ENCODE data around the gene DGLUCY.
"Not testable (repeated sequence)": the region's sequence is repeated elsewhere in the genome, so short reads cannot be mapped to it uniquely, and the experiment has no call there.

Gene DGLUCY

DNA sequence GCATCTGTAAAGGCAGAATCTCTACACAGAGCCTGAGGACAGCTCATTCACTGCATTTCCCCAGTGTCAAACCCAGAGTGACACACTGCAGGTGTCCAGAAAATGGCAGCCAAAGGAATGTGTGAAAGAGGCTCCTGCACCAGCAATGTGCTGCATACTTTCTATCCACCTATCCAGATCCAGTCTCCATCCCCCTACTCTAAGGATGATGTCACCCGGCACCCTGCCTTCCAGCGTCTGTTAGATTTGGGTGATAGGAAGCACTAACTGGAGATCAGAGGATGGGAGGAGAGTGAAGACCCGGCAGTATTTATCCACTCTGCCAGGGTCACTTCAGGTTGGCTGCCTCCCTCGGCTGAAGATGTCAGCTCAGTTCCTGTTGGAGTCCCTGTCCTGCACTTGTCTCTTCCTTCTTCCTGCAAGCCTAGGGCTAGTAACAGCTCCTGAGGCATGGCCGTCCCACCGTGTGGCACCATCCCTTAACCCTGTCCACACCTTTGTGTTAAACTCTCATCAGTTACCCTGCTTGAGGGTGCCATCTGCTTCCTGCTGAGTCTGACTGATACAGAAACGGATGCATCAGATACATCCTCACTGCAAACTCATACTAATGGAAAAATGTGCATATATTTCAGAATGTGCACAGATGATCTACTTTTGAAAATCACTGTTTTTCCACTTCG is 143.6 kb downstream of the DGLUCY start:
- no peak for DNase-seq (ENCODE audit: low read depth)

DNA sequence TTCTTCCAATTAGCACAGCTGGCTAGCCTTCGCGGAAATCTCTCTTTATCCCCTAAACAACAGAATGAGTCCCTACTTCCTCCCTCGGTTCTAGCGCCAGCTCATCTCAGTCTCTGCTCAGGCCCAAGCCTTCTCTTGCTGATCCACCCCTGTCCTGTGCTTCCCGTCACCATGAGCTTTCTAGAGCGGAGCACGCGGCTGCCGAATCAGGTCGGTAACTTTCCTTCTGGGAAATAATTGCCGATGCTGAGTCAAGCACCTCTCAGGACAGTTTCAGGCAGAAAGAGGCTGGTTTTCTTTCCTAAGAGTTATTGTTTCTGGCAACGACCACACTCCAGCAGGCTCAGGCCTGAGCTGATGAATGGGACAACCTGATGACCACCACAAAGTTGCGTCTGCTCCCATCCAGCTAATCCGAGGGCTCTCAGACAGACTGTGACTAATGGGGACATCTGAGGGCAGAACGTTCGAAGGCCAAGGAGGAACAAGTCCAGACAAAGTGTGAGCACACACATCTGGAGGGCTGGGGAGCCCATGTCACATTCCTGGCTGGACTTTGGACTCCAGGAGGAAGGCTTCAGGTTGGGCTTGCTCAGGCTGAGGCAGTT is 144.2 kb downstream of the DGLUCY start:
- no peak for DNase-seq (ENCODE audit: low read depth)

DNA sequence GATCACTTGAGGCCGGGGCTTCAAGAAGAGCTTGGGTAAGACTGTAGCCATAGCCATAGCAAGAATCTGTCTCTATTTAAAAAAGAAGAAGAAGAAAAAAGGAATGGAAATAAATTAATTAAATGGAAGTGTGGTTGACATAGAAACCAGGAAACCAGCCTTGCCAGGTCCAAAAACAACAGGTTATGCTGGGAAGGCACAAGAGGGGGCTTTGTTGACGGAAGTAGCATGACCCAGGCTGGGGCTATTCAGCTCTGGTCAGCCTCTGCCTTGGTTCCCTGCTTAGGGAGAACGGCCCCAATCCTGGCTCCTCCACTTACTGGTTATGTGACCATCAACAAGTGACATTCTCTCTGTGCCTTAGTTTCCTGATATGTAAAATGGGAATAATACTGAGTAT is 145.0 kb downstream of the DGLUCY start:
- no peak for DNase-seq (ENCODE audit: low read depth)

DNA sequence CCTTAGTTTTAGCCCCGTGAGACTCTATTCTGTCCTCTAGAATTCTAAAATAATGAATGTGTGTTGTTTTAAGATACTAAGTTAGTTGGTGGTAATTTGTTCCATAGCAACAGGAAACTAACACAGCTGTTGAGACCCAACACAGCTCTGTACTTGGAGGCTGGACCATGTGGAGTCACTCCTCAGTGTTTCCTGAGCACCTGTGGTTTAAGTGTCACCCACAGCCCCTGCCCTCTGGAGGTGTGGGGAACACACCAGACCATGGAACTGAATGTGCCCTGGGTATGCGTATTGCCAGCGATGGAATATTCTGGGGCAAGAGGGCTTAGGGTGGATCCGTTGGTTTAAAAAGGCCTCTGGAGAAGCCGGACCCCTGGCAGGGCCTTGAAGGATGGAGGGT is 147.2 kb downstream of the DGLUCY start:
- DNase-seq (ENCODE audit: low read depth) = no peak

DNA sequence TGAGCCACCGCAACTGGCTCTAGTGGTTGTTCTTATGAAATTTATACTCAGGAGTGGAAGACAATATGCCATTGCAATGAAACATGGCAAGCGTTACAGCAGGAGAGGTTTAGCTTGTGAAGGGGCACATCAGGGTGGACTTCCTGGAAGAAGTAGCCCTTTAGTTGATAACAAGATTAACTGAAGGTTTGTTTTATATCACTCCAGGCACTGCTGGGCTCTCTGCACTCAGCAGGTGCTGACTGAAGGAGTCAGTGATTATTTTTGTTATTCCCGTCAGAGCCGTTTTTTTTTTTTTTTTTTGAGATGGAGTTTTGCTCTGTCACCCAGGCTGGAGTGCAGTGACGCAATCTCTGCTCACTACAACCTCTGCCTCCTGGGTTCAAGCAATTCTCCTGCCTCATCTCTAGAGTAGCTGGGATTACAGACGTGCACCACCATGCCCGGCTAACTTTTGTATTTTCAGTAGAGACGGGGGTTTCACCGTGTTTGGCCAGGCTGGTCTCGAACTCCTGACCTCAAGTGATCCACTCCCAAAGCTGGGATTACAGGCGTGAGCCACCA is 148.2 kb downstream of the DGLUCY start:
- DNase-seq (ENCODE audit: low read depth) = no peak

DNA sequence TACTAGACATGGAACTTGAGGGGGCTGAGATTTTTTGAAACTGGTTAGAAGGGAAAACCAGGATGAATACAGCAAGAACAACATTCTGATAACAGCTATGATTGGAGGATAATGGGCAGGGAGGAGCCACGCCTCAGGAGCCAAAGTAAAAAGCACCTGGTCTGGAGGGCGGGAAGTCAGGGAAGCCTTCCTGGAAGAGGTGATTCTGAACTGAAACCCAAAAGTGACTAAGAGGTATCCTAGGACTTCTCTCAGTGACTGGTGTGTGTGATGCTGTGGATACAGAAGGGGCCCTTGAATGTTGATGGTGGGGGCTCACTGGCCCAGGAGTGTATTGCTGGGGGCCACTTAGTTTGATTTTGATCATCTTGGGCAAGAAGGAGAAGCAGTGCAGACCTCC is 149.5 kb downstream of the DGLUCY start:
- no peak for DNase-seq (ENCODE audit: low read depth)

DNA sequence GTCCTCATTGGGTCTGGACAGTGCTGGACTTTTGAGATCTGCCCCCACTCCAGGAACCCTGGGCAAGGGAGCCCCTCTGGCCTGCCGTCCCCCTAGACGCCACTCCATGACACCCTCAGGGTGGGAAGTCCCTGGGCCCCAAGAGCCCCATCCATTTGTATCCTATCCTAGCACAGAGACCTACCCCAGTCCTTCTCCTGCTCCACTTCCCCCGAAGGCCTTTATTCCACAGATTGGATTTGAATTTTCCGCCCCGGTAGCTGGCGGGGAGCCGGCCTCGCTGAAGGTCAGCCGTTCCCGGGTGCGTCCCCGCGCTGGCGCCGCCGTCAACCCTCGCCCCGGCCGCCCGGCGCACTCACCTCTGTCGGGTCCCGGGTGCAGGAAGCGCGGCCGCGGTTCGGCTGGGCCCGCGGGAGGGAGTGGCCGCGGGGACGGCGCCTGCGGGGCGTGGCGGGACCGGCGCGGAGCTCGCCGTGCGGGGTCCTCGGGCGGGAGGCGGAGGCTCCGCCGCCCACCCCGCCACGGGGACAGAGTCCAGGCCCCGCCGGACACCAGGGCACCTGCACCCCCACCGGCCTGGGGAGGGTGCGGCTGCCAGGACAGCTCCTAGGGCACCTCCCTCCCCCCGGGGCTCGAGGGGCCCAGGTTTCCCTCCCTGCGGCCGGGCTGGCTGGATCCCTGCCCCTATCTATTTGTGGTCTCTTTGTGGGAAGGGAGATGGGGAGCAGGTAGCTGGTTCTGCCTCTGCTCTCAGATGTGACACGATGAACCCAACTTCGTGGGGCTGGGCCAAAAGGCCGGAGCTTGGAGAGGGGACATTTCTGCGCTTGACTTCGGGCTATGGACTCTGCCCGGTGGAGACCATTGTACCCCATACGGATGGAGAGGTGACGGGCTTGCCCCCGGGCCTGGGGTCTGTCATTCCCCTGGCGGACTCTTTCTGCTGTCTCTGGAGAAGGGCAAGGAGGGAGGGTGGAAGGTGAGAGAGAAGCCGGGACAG is 150.6 kb downstream of the DGLUCY start:
- no peak for DNase-seq (ENCODE audit: low read depth)

DNA sequence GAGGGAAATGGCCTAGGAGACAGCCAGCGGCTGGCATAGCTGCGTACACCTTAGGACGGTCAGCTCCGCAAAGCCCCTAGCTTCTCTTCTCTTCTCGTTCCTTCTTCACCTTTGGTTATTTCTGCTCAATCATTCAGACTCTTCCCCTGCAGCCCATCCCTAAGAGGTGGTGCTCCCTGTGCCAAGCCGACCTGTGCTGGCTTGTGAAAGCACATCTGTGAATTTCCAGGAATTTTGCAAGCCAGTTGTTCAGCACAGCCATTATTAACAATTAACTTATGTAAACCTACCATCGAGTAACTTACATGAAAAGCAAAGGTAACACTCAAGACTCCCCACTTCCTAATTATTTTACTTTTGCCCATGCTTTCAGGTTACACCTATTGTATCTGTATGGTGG is 151.5 kb downstream of the DGLUCY start:
- no peak for DNase-seq (ENCODE audit: low read depth)

DNA sequence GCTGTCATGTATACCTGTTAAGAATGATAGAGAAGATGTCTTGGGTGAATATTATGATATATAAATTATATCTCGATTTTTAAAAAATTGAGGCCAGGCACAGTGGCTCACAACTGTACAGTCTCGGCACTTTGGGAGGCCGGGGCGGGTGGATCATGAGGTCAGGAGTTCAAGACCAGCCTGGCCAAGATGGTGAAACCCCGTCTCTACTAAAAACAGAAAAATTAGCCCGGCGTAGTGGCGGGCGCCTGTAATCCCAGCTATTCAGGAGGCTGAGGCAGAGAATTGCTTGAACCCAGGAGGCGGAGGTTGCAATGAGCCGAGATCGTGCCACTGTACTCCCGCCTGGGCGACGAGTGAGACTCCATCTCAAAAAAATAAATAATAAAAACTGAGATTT is 152.4 kb downstream of the DGLUCY start:
- not testable (repeated sequence) for DNase-seq (ENCODE audit: low read depth)

DNA sequence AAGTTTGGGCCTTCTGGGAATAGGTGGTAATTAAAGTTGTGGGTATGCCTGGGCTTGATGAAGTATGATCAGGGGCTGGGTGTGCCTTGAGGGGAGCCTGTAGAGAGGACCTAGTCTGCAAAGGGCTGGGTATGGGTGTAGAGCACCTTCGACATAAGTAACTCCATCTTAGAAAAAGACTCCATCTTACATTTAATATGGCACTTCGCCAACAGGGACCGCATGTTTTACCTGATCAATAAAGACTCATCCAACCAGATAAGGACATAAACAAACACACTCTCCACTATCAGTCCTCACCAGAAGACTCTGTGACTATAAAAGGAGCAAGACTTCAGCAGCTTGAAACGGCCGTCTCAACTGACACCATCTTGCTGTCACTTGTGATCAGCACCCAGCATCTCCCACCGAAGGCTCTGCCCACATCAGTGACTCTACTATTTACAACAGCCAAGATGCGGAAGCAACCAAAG is 154.1 kb downstream of the DGLUCY start:
- no peak for DNase-seq (ENCODE audit: low read depth)

DNA sequence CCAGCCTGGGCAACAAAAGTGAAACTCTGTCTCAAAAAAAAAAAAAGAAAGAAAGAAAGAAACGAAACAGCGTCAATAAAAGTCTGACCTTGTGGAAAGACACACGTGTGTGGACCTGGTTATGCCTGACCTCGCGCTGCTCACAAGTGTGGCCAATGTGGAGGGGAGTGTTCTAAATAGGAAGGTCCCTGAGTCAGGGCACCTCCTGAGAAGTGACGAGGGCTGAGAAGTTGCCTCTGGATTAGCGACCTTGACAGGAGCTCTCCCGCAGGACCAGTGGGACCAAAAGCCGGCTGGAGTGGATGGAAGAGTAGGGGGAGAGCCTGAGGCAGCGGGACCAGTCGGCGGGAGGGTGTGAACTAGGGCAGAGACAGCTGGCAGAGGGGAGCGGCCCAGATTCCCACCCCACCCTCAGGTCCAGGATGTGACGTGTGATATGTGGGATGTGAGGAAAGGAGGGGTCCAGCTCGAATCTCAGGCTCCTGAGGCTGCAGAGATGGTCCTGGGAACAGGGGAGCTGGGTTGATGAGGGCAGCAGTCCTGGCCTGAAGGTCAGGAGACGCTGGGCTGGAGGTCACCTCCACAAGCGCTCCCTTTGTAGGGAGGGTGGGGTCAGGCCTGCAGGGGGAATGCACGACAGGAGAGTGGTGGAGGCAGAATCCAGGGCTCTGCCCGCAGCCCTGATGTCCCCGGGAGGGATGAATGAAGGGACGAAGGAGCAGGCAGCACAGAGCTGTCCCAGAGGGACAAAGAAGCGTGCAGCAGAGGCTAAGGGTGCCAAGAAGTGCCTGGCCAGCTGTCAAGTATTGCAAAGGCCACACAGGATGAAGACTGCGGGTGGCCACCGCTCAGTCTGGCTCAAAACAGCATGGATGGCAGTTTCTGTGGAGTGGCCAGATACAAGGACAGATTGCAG is 155.5 kb downstream of the DGLUCY start:
- no peak for DNase-seq (ENCODE audit: low read depth)

DNA sequence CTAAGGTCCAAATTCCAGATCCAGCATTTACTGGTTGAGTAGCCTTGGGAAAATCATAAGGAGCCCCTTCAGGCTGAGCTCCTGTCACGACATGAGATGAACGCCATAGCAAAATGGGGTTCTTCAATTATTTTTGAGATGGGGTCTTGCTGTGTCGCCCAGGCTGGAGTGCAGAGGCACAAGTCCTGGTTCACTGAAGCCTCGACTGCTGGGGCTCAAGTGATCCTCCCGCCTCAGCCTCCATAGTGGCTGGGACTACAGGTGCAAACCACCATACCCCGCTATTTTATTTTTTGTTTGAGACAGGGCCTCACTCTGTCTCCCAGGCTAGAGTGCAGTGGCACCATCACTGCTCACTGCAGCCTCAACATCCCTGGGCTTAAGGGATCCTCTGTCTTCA is 156.3 kb downstream of the DGLUCY start:
- no peak for DNase-seq (ENCODE audit: low read depth)

DNA sequence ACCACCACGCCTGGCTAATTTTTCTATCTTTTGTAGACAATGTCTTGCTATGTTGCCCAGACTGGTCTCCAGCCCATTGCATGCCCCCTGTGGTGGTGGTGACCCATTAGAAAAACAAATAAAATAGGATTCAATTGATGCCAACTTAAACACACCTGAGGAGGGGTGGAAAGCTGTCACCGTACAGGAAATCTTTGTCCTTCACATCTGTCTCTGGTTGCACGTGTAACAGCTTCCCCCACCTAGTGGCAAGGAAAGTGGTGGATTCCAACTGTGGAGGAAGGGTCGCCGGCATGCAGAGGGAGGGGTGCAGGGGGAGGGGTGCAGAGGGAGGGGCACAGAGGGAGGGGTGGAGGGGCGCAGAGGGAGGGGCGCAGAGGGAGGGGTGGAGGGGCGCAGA is 156.7 kb downstream of the DGLUCY start:
- no peak for DNase-seq (ENCODE audit: low read depth)

DNA sequence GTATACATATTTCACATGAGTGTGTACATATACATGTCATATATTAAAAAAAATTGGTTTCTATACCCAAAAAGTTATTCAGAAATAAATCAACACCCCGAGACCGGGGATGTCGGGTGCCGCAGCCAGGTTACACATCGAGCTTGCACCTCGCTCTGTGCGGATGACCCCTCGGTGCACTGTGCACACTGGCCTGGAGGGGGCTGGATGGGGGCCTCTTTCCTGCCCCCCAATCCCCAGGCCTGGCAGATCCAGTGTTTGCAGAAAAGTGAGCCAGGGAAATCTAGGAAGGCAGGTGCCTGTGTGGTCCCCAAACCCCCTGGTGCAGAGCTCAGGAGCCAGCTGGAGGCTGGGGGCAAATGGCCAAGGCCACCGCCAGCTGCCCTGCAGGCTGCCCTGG is 157.8 kb downstream of the DGLUCY start:
- DNase-seq (ENCODE audit: low read depth) = no peak

DNA sequence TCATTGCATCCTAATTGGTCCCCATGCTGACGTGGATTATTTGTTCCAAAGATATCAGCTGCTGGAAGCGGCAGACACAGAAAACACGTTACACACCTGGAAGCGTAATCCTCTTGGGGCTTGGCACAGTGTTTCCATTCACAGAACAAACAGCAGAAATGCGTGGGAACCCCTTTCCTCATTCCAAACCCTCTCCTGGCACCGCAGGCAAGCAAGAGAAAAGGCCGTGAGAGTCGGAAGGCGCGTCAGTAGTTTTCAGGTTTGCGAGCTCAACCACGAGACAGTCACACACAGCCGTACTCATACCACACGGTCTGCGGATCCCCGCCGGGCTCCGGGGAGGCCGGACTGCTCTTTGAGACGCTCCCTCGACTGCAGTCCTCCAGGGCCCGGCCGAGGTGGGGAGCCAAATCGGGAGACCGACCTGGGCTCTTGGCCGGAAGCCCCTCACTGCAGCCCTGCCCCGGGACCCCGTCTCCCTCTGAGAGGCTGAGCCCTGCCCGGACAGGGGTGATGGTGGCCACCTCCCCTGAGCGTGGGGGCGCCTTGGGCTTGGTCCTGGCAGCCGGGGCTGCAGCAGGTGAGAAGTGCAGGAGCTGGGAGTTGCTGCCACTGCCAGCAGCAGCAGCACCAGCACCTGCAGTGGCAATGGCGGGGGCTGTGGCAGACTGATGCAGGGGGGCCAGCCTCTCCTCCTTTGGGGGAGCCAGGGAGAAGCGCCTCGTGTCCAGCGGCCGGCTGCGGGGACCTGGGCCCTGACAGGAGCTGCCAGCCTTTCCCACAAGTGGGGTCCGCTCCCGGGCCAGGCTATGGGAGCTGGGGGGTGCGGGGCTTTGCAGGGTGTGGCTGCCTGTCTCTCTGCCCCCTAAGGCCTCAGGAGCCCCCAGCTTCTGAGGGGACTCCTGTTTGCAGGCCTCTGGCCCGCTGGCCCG is 158.7 kb downstream of the DGLUCY start:
- DNase-seq (ENCODE audit: low read depth) = no peak

DNA sequence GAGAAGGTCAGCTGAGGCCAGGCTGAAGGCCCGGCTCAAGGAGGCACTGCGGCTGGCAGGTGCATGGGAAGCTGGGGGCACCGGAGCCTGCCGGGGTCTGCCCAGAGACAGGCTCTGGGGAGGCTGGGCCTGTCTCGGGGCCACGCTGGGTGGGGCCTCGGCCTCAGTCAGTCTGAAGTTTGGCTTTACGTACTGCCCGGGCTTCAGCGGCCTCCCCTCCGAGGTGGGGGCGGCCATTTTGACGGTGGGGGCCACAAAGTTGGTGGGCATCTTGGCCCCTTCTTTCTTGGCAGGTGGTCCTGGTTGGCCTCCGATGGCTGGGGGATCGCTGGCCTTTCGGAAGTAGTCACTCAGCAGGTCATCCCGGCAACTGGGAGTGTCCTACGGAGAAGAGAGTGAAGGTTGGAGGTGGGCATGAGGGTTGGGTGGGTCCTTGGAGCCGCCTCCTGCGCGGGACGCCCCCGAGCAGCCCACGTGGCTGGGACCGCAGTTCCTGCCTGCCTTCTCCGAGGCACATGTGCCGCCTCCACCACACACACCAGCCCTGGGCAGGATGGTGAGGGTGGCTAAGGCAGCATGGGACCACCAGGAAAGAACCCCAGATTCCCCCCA is 159.5 kb downstream of the DGLUCY start:
- DNase-seq (ENCODE audit: low read depth) = no peak

DNA sequence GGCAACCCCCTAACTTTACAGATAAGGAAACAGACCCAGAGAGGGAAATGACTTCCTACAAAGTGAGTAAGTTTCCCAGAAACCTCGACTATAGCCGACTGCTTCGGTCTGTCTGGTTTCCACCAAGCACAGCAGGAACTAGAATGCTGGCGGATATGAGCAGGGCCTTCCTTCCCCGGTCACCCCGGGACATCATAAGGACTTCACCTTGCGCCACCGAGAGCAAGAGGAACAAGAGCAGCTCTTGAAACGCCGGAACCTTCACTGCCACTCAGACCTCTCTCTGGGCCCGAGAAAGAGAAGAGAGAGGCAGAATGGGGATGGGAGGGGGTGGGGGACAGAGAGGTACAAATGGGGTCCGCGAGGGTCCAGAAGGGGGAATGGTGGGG is 160.0 kb downstream of the DGLUCY start:
- no peak for DNase-seq (ENCODE audit: low read depth)

DNA sequence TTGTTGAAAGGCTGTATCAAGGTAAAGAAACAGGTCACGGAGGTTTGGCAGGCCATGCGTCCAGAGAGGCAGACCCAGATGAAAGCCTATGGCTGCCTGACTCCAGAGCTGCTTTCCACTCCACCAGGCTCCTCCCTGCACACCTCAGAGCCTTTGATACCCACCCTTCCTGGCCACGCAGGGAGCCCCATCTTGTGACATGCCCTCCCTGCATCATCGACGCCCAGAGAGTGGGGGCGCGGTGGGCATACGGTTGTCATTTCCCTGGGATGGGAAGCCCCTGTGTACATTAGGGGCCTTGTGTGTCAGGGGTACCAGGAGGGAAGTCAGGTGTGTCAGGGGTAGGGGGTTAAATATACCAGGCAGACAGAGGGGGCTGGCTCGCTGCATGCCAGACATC is 160.9 kb downstream of the DGLUCY start:
- DNase-seq (ENCODE audit: low read depth) = no peak

Measured in stimulated activated CD8-positive, alpha-beta memory T cell treated with anti-CD3 and anti-CD28 coated beads, Interleukin-4, amount 100 ng/mL, for 24 hours (primary cell).